ENCODE measurements around the gene ULK2.

DNA sequence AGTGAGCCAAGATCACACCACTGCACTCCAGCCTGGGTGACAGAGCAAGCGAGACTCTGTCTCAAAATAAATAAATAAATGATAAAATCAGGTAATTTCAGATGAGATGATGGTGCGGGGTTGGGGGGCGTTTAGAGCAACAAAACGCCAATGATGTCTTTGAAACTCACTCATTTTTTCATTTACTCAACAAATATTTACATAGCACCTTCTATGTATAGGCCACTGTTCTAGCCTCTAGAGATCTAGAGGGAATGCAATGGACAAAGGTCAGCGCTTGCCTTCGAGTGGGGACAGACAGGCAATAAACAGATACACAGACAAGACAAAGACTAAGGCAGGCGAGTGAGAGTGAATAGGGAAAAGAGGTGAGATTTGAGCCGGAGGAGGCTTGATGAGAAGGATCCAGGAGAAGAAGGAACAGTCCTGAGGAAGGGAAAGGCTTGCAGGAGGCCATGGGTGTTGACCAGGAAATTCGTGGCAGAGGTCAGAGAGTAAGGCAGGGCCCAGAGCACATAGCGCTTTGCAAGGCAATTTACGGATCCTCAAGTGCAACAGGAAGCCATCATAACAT is 133.7 kb downstream of the ULK2 start:
- no peak for TF ChIP-seq TARDBP (IDR thresholded peaks at IDR 0.05)
- TF ChIP-seq BHLHE40 (IDR thresholded peaks at IDR 0.05; ENCODE audit: borderline replicate concordance) = no peak
- no peak for TF ChIP-seq SP1 (IDR thresholded peaks at IDR 0.05)
- TF ChIP-seq FOXK2 (IDR thresholded peaks at IDR 0.05) = no peak
- TF ChIP-seq FOXA1 (IDR thresholded peaks at IDR 0.05) = no peak
- TF ChIP-seq FOXM1 (IDR thresholded peaks at IDR 0.05; ENCODE audit: borderline replicate concordance) = no peak
- no peak for TF ChIP-seq SUZ12 (IDR thresholded peaks at IDR 0.05)
- no peak for TF ChIP-seq LEF1 (IDR thresholded peaks at IDR 0.05; ENCODE audit: borderline replicate concordance)
- no peak for TF ChIP-seq ZNF384 (IDR thresholded peaks at IDR 0.05)
- no peak for TF ChIP-seq CTBP1 (IDR thresholded peaks at IDR 0.05; ENCODE audit: borderline replicate concordance)
- TF ChIP-seq, protein P1, sequence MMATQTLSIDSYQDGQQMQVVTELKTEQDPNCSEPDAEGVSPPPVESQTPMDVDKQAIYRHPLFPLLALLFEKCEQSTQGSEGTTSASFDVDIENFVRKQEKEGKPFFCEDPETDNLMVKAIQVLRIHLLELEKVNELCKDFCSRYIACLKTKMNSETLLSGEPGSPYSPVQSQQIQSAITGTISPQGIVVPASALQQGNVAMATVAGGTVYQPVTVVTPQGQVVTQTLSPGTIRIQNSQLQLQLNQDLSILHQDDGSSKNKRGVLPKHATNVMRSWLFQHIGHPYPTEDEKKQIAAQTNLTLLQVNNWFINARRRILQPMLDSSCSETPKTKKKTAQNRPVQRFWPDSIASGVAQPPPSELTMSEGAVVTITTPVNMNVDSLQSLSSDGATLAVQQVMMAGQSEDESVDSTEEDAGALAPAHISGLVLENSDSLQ (IDR thresholded peaks at IDR 0.05) = no peak
- no peak for TF ChIP-seq ARNT (IDR thresholded peaks at IDR 0.05)
- no peak for TF ChIP-seq ELF4 (IDR thresholded peaks at IDR 0.05)
- no peak for TF ChIP-seq HDGF (IDR thresholded peaks at IDR 0.05; ENCODE audit: borderline replicate concordance)

Data from HEK293T (cell line).